ENCODE measurements around the gene LPXN. TPM values are rescaled to one million over a fixed set of nuclear protein-coding genes. Genes with fewer than 3 reads are reported as not detected.

Gene LPXN
- polyA plus RNA-seq, 1 experiment = 12.3 TPM

DNA sequence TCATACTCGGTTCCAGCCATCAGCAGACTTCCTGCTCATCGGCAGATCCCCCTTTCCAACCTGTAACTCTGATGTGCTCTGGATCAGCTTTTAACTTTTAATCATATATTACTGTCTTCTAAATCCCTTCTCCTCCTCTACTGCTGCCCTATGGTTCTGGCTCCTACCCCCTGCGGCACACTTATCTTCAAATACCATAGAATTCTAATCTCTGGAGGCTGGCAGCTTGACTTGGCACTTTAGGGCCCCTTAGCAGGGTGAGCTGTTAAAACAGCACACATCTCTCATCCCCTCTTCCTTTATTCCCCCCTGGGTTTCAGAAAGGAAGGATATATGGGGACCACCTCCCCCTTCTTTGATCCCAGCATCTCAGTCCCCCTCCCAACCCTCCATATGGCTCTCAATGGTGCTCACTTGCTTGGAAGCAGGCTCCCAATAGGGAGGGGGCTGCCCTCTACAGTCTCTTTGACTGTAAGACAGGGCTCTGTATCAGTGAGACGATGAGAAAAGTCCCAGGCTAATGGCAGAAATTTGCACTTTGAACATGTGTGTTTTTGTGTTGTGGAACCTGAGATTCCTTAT is 42.4 kb upstream of the LPXN start:
- Histone ChIP-seq H3K4me3 (ENCODE audit: low read depth, low read length) (no peak overlapping the region), H3K27me3 (ENCODE audit: control insufficient read depth, insufficient read depth, low read length) (no peaks in the 10 kb centered on the region), H3K9me3 (ENCODE audit: control insufficient read depth, insufficient read depth, low read length) (no peaks in the 10 kb centered on the region), H3K27ac (ENCODE audit: low read depth, low read length) (no peak overlapping the region)
- no peak for TF ChIP-seq CTCF (IDR thresholded peaks at IDR 0.05; ENCODE audit: low read depth, low read length)
- ChIA-PET POLR2A (no interaction called here), CTCF (interaction anchor here (0.7 to 2.4 kb wide), 4 partner anchors 10 to 51 kb away, joined by 3 to 16 read pairs (median 7); no protein-coding TSS in a partner anchor)
- DNase-seq (ENCODE audit: low read depth, low spot score) = no peak

DNA sequence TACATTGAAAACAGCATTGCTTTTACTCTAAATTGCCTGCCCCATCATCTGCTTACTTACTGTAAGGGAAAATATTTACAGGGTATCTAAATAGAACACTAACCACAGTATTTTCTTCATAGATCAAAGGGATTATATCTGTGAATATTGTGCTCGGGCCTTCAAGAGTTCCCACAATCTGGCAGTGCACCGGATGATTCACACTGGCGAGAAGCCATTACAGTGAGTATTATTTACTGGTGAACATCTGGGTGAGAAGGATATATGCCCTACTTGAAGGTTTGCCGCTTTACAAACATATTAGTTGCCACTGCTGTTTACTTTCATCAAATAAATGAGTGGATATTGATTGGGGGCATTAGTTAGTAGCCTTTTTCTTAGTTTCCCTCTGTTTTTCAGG is 40.9 kb upstream of the LPXN start:
- no peaks in the 10 kb centered on the region for H3K9me3 ChIP-seq (ENCODE audit: control insufficient read depth, insufficient read depth, low read length)
- ChIA-PET POLR2A (no interaction called here), CTCF (no interaction called here)
- no peak overlapping the region for H3K4me3 ChIP-seq (ENCODE audit: low read depth, low read length)
- H3K27ac ChIP-seq (ENCODE audit: low read depth, low read length) = no peak overlapping the region
- TF ChIP-seq CTCF (IDR thresholded peaks at IDR 0.05; ENCODE audit: low read depth, low read length) = no peak
- no peaks in the 10 kb centered on the region for H3K27me3 ChIP-seq (ENCODE audit: control insufficient read depth, insufficient read depth, low read length)
- DNase-seq (ENCODE audit: low read depth, low spot score) = peak; percentile 91

- Histone ChIP-seq H3K27me3 (ENCODE audit: control insufficient read depth, insufficient read depth, low read length) (no peaks in the 10 kb centered on the region), H3K27ac (ENCODE audit: low read depth, low read length) (no peak overlapping the region), H3K4me3 (ENCODE audit: low read depth, low read length) (no peak overlapping the region), H3K9me3 (ENCODE audit: control insufficient read depth, insufficient read depth, low read length) (no peaks in the 10 kb centered on the region)
- DNase-seq (ENCODE audit: low read depth, low spot score) = no peak
- no peak for TF ChIP-seq CTCF (IDR thresholded peaks at IDR 0.05; ENCODE audit: low read depth, low read length)
- POLR2A ChIA-PET = no interaction called here
- CTCF ChIA-PET = no interaction called here
Measured at GRCh38 chr11:58615559-58615958, 39.9 kb upstream of the LPXN start.

DNA sequence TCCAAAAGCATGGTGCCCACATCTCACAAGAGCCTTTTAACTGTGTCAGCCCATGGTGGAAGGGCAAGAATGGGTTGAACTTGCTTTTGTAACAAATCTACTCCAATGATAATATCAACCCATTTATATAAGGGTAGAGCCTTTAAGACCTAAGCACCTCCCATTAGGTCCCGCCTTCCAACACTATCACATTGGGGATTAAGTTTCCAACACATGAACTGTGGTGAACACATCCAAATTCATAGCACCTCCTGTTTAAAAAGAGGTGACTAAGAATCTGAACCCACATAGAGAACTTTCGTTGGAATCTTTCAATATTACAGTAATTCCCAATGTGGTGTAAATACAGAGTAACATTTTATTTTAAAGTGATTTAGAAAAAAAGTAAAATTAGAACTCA is 37.6 kb upstream of the LPXN start:
- ChIA-PET CTCF (interaction anchor here (1.6 kb wide), 1 partner anchor 17 kb away, joined by 5 read pairs; no protein-coding TSS in a partner anchor), POLR2A (interaction anchor here (0.7 kb wide), 1 partner anchor 7 kb away, joined by 4 read pairs; no protein-coding TSS in a partner anchor)
- DNase-seq (ENCODE audit: low read depth, low spot score) = no peak
- H3K27ac ChIP-seq (ENCODE audit: low read depth, low read length) = no peak overlapping the region
- no peaks in the 10 kb centered on the region for H3K9me3 ChIP-seq (ENCODE audit: control insufficient read depth, insufficient read depth, low read length)
- TF ChIP-seq CTCF (IDR thresholded peaks at IDR 0.05; ENCODE audit: low read depth, low read length) = no peak
- no peaks in the 10 kb centered on the region for H3K27me3 ChIP-seq (ENCODE audit: control insufficient read depth, insufficient read depth, low read length)
- no peak overlapping the region for H3K4me3 ChIP-seq (ENCODE audit: low read depth, low read length)

- Histone ChIP-seq H3K9me3 (ENCODE audit: control insufficient read depth, insufficient read depth, low read length) (no peaks in the 10 kb centered on the region), H3K27ac (ENCODE audit: low read depth, low read length) (no peak overlapping the region), H3K27me3 (ENCODE audit: control insufficient read depth, insufficient read depth, low read length) (no peaks in the 10 kb centered on the region), H3K4me3 (ENCODE audit: low read depth, low read length) (no peak overlapping the region)
- no peak for DNase-seq (ENCODE audit: low read depth, low spot score)
- ChIA-PET POLR2A (no interaction called here), CTCF (interaction anchor here (1.6 to 2.6 kb wide), 2 partner anchors 20 to 44 kb away, joined by 4 to 15 read pairs; no protein-coding TSS in a partner anchor)
- no peak for TF ChIP-seq CTCF (IDR thresholded peaks at IDR 0.05; ENCODE audit: low read depth, low read length)
Measured at GRCh38 chr11:58609723-58610122, 34.1 kb upstream of the LPXN start.

All from AG04450 (cell line).